Natural killer cell (primary cell): ENCODE data around the gene TTLL11. TPM values are rescaled to one million over a fixed set of nuclear protein-coding genes. Genes with fewer than 3 reads are reported as not detected.

Source experiments
- ATAC-seq, 3 donors: fragments of 150-1000 bp in 2 of 3; fragments of 200-7000 bp in 1 of 3; cut with Tn5 transposase; 1 replicate in 1 of 3; 2 replicates in 2 of 3; pipeline ENCODE4 v1.10.0; 2021; ENCODE audit warnings: mild to moderate bottlenecking in 2 of 3, moderate library complexity in 2 of 3
- DNase-seq, 2 donors: peaks; one replicate each; pipeline versions ENCODE4 v3.0.0 to v3.0.0-alpha.2; 2013 to 2021; ENCODE audit warnings: mixed read lengths in 1 of 2
- H3K27ac ChIP-seq: one replicate; pipeline ENCODE4 v1.5.1; 2013; ENCODE audit warnings: mild to moderate bottlenecking, low read length
- H3K27me3 ChIP-seq: one replicate; pipeline ENCODE4 v1.6.1; 2013; ENCODE audit warnings: low read length; ENCODE audit not compliant: control insufficient read depth, insufficient read depth
- H3K36me3 ChIP-seq: one replicate; pipeline ENCODE4 v1.6.1; 2013; ENCODE audit warnings: low read length; ENCODE audit not compliant: control insufficient read depth, insufficient read depth
- H3K4me1 ChIP-seq: one replicate; pipeline ENCODE4 v1.6.1; 2013; ENCODE audit warnings: low read length; ENCODE audit not compliant: control insufficient read depth, insufficient read depth
- H3K4me3 ChIP-seq: one replicate; pipeline ENCODE4 v1.5.1; 2013; ENCODE audit warnings: low read length
- H3K9me3 ChIP-seq: one replicate; pipeline ENCODE4 v1.6.1; 2013; ENCODE audit warnings: low read length; ENCODE audit not compliant: control insufficient read depth, insufficient read depth
- H3K27ac Mint-ChIP-seq, 2 donors: one replicate each; pipeline ENCODE4 v1.8.0; 2022; ENCODE audit warnings: mild to moderate bottlenecking in 2 of 2, mixed read lengths in 2 of 2, moderate library complexity in 1 of 2
- H3K27me3 Mint-ChIP-seq, 2 donors: one replicate each; pipeline ENCODE4 v1.8.0; 2022; ENCODE audit warnings: low read depth in 2 of 2, mixed read lengths in 2 of 2
- H3K36me3 Mint-ChIP-seq: one replicate; pipeline ENCODE4 v1.8.0; 2022; ENCODE audit warnings: mixed read lengths
- H3K4me1 Mint-ChIP-seq, 2 donors: one replicate each; pipeline ENCODE4 v1.8.0; 2022; ENCODE audit warnings: mixed read lengths in 2 of 2
- H3K4me3 Mint-ChIP-seq: one replicate; pipeline ENCODE4 v1.8.0; 2022; ENCODE audit warnings: mild to moderate bottlenecking, moderate library complexity, mixed read lengths
- H3K9me3 Mint-ChIP-seq, 2 donors: one replicate each; pipeline ENCODE4 v1.8.0; 2022; ENCODE audit warnings: mixed read lengths in 2 of 2
- WGBS: methylation state at CpG from one replicate; pipeline ENCODE4 v1.1.7; 2013; ENCODE audit warnings: missing lambda C conversion rate; ENCODE audit not compliant: insufficient coverage; 5-methylcytosine and 5-hydroxymethylcytosine counted together
- intact Hi-C: fragments of 100-400 bp; cut with micrococcal nuclease; formaldehyde crosslinking; loops from one replicate; pipeline ENCODE4 v1.14.2; 2022
- total RNA-seq, 4 donors: library from RNA; stranded (reverse); fragments of 120-200 nt in 1 of 4; gene quantifications; one replicate each; pipeline versions ENCODE4 v1.2.3 to v1.2.4, GENCODE V29; 2013 to 2022
- TF ChIP-seq, protein P1 (sequence below): fragments of 200-600 bp; IDR thresholded peaks from one replicate; pipeline ENCODE4 v1.8.0; 2022; ENCODE audit warnings: antibody characterized with exemption

Gene TTLL11
- total RNA-seq, 3 donors from 2014 or later (not counting 1 experiment from before 2014, with no cell fraction given), result 3.4 to 4.6 (median 3.6) TPM

DNA sequence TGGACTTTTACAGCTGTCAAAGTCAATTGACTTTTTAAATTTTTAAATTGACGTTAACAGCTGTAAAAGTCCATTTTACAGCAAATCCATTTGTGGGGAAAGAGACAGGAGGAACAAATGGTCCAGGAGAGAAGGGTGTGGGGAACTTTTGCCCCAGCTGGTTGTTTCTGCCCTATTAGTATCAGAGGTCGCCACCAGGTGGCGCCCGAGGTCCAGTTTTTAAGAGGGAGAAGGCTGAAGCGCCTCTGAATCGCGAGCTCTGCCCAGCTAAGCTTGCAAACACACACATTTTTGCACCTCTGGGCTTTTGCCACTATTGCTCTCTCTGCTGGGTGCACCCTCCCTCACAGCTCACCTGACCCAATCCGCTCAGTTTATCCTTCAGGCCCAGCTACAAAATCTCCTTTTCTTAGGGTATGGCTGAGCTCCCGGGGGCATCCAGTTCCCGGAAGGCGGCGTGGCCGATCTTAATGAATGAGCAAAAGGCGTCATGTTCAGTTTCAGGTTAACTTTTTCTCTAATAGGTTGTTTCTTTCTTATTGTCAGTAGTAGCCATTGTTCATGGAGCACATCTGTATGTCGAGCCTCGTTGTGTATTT is 6.3 kb upstream of the TTLL11 start:
- Mint-ChIP-seq H3K27me3 (peaks cover 8 to 9% of the 10 kb centered on the region in 2 donors), H3K4me1 (peaks cover 11 to 17% of the 10 kb centered on the region in 2 donors), H3K4me3 (no peak overlapping the region), H3K9me3 (peaks cover 0 to 3% of the 10 kb centered on the region in 2 donors), H3K27ac (no peak overlapping the region), H3K36me3 (no peaks in the 10 kb centered on the region)
- Histone ChIP-seq H3K36me3 (no peaks in the 10 kb centered on the region), H3K27me3 (no peaks in the 10 kb centered on the region), H3K27ac (no peak overlapping the region), H3K4me1 (peaks cover 12% of the 10 kb centered on the region), H3K9me3 (no peaks in the 10 kb centered on the region), H3K4me3 (no peak overlapping the region)
- DNase-seq (peak; percentile 81 to 89), ATAC-seq (peak; percentile 79 to 91 (median 85))
- intact Hi-C loops, result loop anchor here (1.0 to 10.0 kb wide), 4 partner anchors 24 to 711 kb away; no protein-coding TSS in a partner anchor
- TF ChIP-seq, protein P1, sequence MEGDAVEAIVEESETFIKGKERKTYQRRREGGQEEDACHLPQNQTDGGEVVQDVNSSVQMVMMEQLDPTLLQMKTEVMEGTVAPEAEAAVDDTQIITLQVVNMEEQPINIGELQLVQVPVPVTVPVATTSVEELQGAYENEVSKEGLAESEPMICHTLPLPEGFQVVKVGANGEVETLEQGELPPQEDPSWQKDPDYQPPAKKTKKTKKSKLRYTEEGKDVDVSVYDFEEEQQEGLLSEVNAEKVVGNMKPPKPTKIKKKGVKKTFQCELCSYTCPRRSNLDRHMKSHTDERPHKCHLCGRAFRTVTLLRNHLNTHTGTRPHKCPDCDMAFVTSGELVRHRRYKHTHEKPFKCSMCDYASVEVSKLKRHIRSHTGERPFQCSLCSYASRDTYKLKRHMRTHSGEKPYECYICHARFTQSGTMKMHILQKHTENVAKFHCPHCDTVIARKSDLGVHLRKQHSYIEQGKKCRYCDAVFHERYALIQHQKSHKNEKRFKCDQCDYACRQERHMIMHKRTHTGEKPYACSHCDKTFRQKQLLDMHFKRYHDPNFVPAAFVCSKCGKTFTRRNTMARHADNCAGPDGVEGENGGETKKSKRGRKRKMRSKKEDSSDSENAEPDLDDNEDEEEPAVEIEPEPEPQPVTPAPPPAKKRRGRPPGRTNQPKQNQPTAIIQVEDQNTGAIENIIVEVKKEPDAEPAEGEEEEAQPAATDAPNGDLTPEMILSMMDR, result peak; percentile 86
- WGBS, result 43% methylated on average over 16 of the region's 16 CpGs

DNA sequence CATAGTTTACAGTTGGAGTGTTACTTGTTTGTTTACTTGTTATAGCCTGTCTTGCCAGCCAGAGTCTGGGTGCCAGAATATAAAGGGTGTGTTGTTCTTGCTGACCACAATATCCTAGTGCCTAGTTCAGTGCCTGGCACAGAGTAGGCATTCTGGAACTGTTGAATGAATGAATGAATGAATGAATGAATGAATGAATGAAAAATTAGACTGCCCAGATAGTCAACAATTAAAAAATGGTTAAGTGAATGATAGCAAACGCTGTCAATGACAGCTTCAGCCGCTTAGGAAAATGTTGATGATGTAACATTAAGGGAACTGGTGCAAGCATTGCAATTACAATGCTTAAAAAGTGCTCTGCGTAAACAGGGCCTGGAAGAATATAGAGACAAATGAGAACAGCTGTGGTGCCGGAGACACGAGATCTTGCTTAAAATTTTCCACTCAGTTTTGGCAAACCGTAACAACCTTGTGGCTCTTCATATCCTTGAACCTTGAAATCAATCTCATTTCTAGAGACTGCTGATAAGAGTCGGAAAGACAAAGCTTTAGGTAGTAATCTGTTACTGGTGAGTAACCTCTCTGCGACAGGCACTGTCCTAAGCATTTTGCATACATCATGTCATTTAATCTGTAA is 4.7 kb upstream of the TTLL11 start:
- H3K4me3 Mint-ChIP-seq, result no peak overlapping the region
- DNase-seq (no peak), ATAC-seq (no peak)
- H3K36me3 Mint-ChIP-seq, result no peaks in the 10 kb centered on the region
- Histone ChIP-seq H3K4me1 (peaks cover 19% of the 10 kb centered on the region), H3K9me3 (no peaks in the 10 kb centered on the region), H3K27me3 (no peaks in the 10 kb centered on the region), H3K27ac (no peak overlapping the region), H3K4me3 (no peak overlapping the region), H3K36me3 (no peaks in the 10 kb centered on the region)
- TF ChIP-seq, protein P1, result no peak
- intact Hi-C loops, result loop anchor here (10.0 kb wide), 1 partner anchor 357 kb away; no protein-coding TSS in a partner anchor
- H3K27me3 Mint-ChIP-seq, result peaks cover 8 to 9% of the 10 kb centered on the region in 2 donors
- H3K27ac Mint-ChIP-seq, result no peak overlapping the region
- 89% methylated on average over 8 of the region's 8 CpGs for WGBS
- peaks cover 19 to 23% of the 10 kb centered on the region in 2 donors for H3K4me1 Mint-ChIP-seq
- H3K9me3 Mint-ChIP-seq, result no peaks in the 10 kb centered on the region

DNA sequence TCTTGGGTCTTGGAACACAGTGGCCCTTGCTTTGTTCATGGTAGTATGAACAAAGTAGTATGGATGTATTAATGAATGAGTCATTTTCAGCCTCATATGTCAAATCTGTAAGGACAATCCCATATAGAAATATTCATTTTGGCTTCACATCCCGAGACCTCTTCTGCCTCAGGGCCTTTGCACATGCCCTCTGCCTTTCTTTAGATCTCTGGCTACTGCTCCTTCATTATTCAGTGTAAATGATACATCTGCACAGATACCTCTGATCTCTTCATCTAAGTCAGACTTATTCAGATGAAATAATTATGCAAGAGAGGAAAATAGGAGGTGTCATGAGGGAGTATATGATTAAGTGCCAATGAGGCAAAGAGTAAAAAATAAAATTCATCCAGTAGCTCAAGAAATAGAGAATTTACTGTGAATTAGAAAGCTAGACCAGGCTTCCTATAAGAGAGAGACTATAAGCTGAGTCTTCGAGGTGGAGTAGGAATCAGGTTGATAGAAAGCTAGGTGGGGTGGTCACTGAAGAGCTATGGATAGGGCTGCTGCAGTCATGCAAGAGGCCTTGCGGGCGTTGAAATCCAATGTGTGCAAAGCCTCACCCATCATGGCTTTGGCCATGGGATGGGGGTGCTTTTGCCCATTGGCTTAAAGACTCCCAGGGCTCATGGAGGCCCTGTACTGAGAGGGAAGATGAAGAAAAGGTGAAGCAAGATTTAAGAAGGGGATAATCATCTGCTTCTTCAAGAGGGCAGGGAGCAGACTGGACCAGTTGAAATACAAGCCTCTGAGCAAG is 3.7 kb upstream of the TTLL11 start:
- Histone ChIP-seq H3K27me3 (no peaks in the 10 kb centered on the region), H3K27ac (no peak overlapping the region), H3K4me1 (peaks cover 26% of the 10 kb centered on the region), H3K9me3 (no peaks in the 10 kb centered on the region), H3K36me3 (no peaks in the 10 kb centered on the region), H3K4me3 (no peak overlapping the region)
- DNase-seq, result no peak
- Mint-ChIP-seq H3K27ac (no peak overlapping the region), H3K36me3 (no peaks in the 10 kb centered on the region), H3K4me1 (peaks cover 26 to 30% of the 10 kb centered on the region in 2 donors), H3K4me3 (no peak overlapping the region), H3K9me3 (no peaks in the 10 kb centered on the region), H3K27me3 (peaks cover 8 to 9% of the 10 kb centered on the region in 2 donors)
- no peak for ATAC-seq
- 92% methylated on average over 4 of the region's 4 CpGs for WGBS
- TF ChIP-seq, protein P1, result no peak
- intact Hi-C loops, result loop anchor here (10.0 kb wide), 1 partner anchor 358 kb away; no protein-coding TSS in a partner anchor
